ENCODE measurements around the gene DGKB.
A peak's percentile ranks its signal among the peaks of the same experiment; 100 is the strongest.

Gene DGKB

GRCh38 chr7:14858866-14859265, 43.7 kb downstream of the DGKB start:
- DNase-seq: no peak

- no peak for DNase-seq
These were observed 44.1 kb downstream of the DGKB start for GRCh38 chr7:14858410-14858809.

GRCh38 chr7:14855033-14855794, 47.3 kb downstream of the DGKB start:
- DNase-seq: no peak

- no peak for DNase-seq
These were observed 48.1 kb downstream of the DGKB start for GRCh38 chr7:14854471-14854870.

- DNase-seq: no peak
These were observed 50.9 kb downstream of the DGKB start for GRCh38 chr7:14851610-14852009.

DNA sequence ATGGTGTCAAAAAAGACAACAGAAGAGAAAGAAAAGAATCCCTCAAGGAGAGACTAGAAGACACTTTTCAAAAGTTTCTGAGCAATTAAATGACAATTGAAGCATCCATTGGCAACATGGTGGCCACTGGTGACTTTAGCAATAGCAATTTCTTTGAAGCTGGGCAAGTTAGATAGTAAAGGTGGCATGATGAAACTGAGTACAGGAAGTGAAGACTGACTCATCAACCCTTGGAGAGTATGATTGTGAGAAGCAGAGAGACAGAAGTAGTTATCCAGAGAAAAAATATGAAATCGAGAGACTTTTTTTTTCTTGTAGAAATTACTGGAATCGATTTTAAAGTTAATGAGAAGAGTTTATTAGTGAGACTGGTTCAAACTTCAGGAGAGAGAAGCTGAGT, 52.5 kb downstream of the DGKB start:
- DNase-seq: no peak

GRCh38 chr7:14846405-14846804, 56.1 kb downstream of the DGKB start:
- DNase-seq: no peak

DNA sequence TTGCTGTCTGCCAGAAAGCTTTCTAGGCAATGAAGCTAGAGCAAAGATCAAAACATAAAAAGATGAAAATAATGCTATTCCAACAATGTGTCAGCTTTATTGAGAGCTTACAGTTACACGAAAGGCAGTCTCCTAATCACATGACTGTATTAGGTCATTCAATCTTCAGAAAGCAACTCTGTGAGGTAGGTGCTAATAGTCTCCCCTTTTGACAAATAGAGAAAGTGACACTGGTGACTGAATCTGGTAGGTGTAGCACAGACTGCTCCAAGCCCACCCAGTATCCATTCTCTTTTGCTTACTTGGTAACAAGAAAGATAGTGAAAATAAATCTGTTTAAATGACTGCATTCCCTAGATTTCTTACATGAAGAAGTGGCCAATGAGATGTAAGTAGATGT, 58.8 kb downstream of the DGKB start:
- no peak for DNase-seq

GRCh38 chr7:14842523-14842922, 60.0 kb downstream of the DGKB start:
- DNase-seq: no peak

DNA sequence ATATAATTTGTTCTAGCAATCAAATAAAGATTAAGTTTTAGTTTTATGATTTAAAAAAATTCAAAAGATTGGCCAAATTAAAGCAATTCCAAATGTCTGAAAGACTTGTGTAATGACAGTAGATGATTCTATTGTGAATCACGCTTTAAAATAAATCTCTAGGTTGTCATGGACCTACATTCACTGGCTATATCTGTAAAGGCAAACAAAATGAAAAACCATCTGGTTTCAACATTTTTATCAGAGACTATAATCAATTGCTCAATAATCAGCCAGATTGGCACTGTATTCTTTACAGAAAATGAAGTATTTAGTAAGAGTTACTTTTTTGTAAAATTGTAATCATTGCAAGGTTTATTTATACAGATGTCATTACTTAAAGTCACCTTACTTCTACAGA, 60.7 kb downstream of the DGKB start:
- no peak for DNase-seq

- no peak for DNase-seq
These were observed 61.5 kb downstream of the DGKB start for GRCh38 chr7:14841086-14841485.

DNA sequence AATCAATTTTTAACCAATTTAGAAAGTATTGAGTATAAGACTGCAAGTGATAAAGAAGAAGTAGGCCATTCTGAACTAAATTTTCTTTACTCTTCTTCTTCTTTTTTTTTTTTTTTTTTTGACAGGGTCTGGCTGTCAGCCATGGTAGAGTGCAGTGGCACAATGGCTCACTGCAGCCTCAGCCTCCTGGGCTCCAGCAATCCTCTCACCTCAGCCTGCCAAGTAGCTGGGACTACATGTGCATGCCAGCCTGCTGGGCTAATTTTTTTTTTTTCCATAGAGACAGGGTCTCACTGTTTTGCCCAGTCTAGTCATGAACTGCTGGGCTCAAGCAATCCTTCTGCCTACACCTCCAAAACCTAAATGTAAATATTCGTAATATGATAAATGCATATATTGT, 63.2 kb downstream of the DGKB start:
- DNase-seq: peak; percentile 56

GRCh38 chr7:14837216-14837615, 65.3 kb downstream of the DGKB start:
- no peak for DNase-seq

GRCh38 chr7:14836571-14837189, 65.9 kb downstream of the DGKB start:
- DNase-seq: peak; percentile 90

GRCh38 chr7:14836006-14836405, 66.5 kb downstream of the DGKB start:
- DNase-seq: peak; percentile 35

- DNase-seq: peak; percentile 95
These were observed 67.2 kb downstream of the DGKB start for GRCh38 chr7:14835384-14835783.

- no peak for DNase-seq
These were observed 67.7 kb downstream of the DGKB start for GRCh38 chr7:14834883-14835282.

DNA sequence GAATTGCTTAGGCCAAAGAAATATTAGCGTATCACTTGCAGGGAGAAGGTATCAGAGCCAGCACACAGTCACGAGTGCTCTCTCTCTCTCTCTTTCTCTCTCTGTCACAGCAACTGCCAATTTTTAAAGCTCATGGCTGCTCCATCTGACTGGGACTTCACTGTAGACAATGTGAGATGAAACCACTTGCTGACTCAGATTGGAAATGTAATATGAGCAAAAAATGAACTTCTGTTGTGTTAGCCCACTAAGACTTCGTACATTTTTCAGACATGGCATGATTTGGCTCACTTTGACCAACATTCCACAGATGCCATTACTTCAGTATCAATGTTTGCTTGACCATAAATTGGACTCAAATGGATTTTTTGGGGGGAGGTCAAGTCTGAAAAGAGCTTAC, 68.1 kb downstream of the DGKB start:
- DNase-seq: peak; percentile 10

- DNase-seq: no peak
These were observed 68.8 kb downstream of the DGKB start for GRCh38 chr7:14833707-14834106.

GRCh38 chr7:14828053-14828452, 74.5 kb downstream of the DGKB start:
- DNase-seq: no peak

DNA sequence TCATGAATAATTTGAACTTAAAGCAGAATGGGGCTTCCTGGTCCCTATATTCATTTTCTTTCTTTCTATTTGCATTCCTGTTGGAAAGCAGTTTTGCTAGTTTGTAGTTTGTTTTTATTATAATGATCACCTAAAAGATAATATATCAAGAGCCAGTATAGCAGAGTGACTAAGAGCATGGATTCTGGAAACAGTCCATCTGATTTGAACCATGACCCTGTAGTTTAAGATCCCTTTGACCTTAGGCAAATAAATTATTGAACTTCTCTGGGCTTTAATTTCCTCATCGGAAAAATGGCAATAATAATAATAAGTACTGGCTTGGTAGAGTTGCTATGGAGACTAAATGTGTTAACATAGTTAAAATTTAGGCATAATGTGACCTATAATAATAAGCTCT, 76.1 kb downstream of the DGKB start:
- DNase-seq: no peak

GRCh38 chr7:14825912-14826311, 76.6 kb downstream of the DGKB start:
- DNase-seq: no peak

DNA sequence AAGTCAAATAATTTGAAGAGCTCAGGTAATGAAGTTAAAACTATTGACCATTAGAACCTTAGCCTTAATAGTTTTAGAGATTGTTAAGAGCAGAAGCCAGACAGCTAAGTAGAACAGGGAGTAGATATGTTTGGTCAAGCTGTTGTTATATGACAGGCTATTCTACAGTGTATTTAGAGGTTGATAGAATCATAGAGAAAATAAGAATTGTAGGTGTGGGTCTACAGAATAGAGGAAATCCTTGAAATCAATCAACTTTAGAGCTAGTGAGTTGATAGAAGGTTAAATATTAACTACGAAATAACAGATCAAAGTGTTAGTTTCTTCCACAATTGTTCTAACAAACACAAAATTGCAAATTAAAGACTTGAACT, 80.1 kb downstream of the DGKB start:
- DNase-seq: no peak

DNA sequence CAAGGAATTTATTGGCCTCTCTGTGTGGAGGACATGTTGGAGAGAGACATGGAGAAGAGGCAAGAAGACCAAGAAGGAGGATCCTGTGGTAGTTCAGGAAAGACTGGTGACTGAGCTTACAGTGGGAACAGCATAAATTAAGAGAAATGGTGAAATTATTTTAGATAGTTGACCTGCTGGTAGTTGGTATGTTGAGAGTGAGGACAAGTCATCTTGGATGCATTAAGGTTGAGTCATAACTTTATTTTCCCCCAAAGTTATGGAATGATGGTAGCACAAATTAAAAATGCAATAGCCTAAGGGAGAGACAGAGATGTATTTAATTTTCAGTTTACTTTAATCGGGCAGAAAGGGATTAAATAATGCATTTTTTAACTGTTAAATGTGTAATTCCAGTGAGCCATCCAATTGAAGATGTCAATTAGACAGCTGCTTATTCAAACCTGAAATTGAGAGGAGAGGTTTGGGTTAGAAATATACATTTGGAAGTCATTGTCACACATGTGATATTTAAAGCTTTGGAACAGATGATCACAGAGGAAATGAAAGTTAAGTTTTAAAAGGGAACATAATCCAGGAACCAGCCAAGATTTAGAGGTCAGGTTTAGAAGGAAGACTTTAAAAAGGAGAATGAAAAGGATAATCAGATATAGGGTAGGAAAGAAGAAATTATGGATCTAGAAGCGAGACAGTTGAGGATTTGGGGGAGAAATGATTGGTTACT, 80.6 kb downstream of the DGKB start:
- DNase-seq: no peak

All from NCI-H345 (cell line).